VCaP (cell line): ENCODE measurements around the gene PCLO.

Experiments
- H3K27ac ChIP-seq: fragments of 450-650 bp; 2 replicates; pipeline ENCODE4 v1.5.1; 2017
- CTCF ChIP-seq: fragments of 450-650 bp; conservative IDR thresholded peaks from 2 replicates; pipeline ENCODE4 v1.5.1; 2017; ENCODE audit warnings: mild to moderate bottlenecking, moderate library complexity

The PCLO gene

GRCh38 chr7:83155407-83155806 is 7.3 kb downstream of the PCLO start:
- H3K27ac ChIP-seq, result no peak overlapping the region
- no peak for TF ChIP-seq CTCF

- TF ChIP-seq CTCF, result no peak
Observed at GRCh38 chr7:83153419-83153818, 9.3 kb downstream of the PCLO start.

GRCh38 chr7:83150310-83150709 is 12.4 kb downstream of the PCLO start:
- H3K27ac ChIP-seq, result no peak overlapping the region
- no peak for TF ChIP-seq CTCF

More at GRCh38 chr7:83153419-83153818, 9.3 kb downstream of the PCLO start:
- H3K27ac ChIP-seq, result no peak overlapping the region

- H3K27ac ChIP-seq, result no peak overlapping the region
Observed at GRCh38 chr7:83149466-83149865, 13.2 kb downstream of the PCLO start.

GRCh38 chr7:83148776-83149175 is 13.9 kb downstream of the PCLO start:
- TF ChIP-seq CTCF, result no peak
- no peak overlapping the region for H3K27ac ChIP-seq

More at GRCh38 chr7:83149466-83149865, 13.2 kb downstream of the PCLO start:
- no peak for TF ChIP-seq CTCF

- TF ChIP-seq CTCF, result no peak
- H3K27ac ChIP-seq, result no peak overlapping the region
Observed at GRCh38 chr7:83143107-83143506, 19.6 kb downstream of the PCLO start.

- TF ChIP-seq CTCF, result no peak
- H3K27ac ChIP-seq, result no peak overlapping the region
Observed at GRCh38 chr7:83142365-83142764, 20.3 kb downstream of the PCLO start.

- H3K27ac ChIP-seq, result no peak overlapping the region
- TF ChIP-seq CTCF, result no peak
Observed at GRCh38 chr7:83141927-83142326, 20.8 kb downstream of the PCLO start.
